HG02885 (cell line): ENCODE data around the gene ACAP3.
A peak's percentile ranks its signal among the peaks of the same experiment; 100 is the strongest.

ENCODE experiments used
- ATAC-seq: cut with Tn5 transposase; IDR thresholded peaks from one replicate; pipeline ENCODE4 v1.9.1; 2021; ENCODE audit warnings: mild to moderate bottlenecking; ENCODE audit not compliant: unreplicated experiment, poor library complexity

ACAP3 gene

GRCh38 chr1:1273512-1274298, 34.0 kb downstream of the ACAP3 start, which contains the start of gene UBE2J2:
Gene UBE2J2 (minus strand): TSS chr1:1273854. CDS start chr1:1267992, 5,862 bp downstream.
- ATAC-seq, result peak; percentile 91

GRCh38 chr1:1273209-1273511, 34.6 kb downstream of the ACAP3 start:
- peak; percentile 15 for ATAC-seq

GRCh38 chr1:1272341-1273208, 35.2 kb downstream of the ACAP3 start:
- ATAC-seq, result no peak

- ATAC-seq, result no peak
These were observed 36.9 kb downstream of the ACAP3 start for GRCh38 chr1:1270813-1271212.

GRCh38 chr1:1268284-1268682, 39.4 kb downstream of the ACAP3 start:
- ATAC-seq, result no peak

GRCh38 chr1:1267488-1268283, 40.0 kb downstream of the ACAP3 start:
- ATAC-seq, result no peak

- ATAC-seq, result no peak
These were observed 42.9 kb downstream of the ACAP3 start for GRCh38 chr1:1264868-1265272.

GRCh38 chr1:1264026-1264425, 43.7 kb downstream of the ACAP3 start:
- no peak for ATAC-seq

GRCh38 chr1:1262758-1263157, 45.0 kb downstream of the ACAP3 start:
- ATAC-seq, result no peak

- ATAC-seq, result no peak
These were observed 45.7 kb downstream of the ACAP3 start for GRCh38 chr1:1262071-1262470.

GRCh38 chr1:1260843-1261560, 46.7 kb downstream of the ACAP3 start:
- ATAC-seq, result no peak

GRCh38 chr1:1259951-1260600, 47.7 kb downstream of the ACAP3 start:
- no peak for ATAC-seq

- no peak for ATAC-seq
These were observed 48.2 kb downstream of the ACAP3 start for GRCh38 chr1:1259540-1259939.

GRCh38 chr1:1259119-1259488, 48.6 kb downstream of the ACAP3 start:
- ATAC-seq, result no peak

GRCh38 chr1:1256956-1257871, 50.5 kb downstream of the ACAP3 start:
- ATAC-seq, result no peak

- ATAC-seq, result no peak
These were observed 52.1 kb downstream of the ACAP3 start for GRCh38 chr1:1255611-1256010.

- no peak for ATAC-seq
These were observed 52.7 kb downstream of the ACAP3 start for GRCh38 chr1:1255078-1255477.

GRCh38 chr1:1254667-1254998, 53.1 kb downstream of the ACAP3 start:
- ATAC-seq, result no peak
